GM23338 (cell line): ENCODE measurements around the gene ZNF638.

Experiments used
- CREB1 ChIP-seq: fragments of 250-450 bp; sonication (Bioruptor Pico); IDR thresholded peaks from 2 replicates; pipeline ENCODE4 v1.5.0; 2020; ENCODE audit warnings: low read depth, mild to moderate bottlenecking, moderate library complexity
- CTCF ChIP-seq, 2 experiments: fragments of 200-600 bp in 1 of 2; sonication (generic) in 1 of 2; conservative IDR thresholded peaks; 2 replicates each; pipeline versions ENCODE4 v1.5.1 to v1.6.1; 2016 to 2017; ENCODE audit warnings: antibody characterized with exemption in 2 of 2, low read depth in 2 of 2, mild to moderate bottlenecking in 2 of 2, moderate library complexity in 1 of 2
- ETS1 ChIP-seq: IDR thresholded peaks from 2 replicates; pipeline ENCODE4 v1.6.1; 2016; ENCODE audit warnings: antibody characterized with exemption
- EZH2 ChIP-seq: fragments of 200-600 bp; sonication (generic); IDR thresholded peaks from one replicate; pipeline ENCODE4 v1.8.0; 2017; ENCODE audit warnings: antibody characterized with exemption, mild to moderate bottlenecking, low read depth; ENCODE audit not compliant: unreplicated experiment
- EZH2phosphoT487 ChIP-seq: fragments of 200-600 bp; sonication (generic); IDR thresholded peaks from one replicate; pipeline ENCODE4 v1.8.1; 2018; ENCODE audit warnings: antibody characterized with exemption; ENCODE audit not compliant: unreplicated experiment
- ZNF331 ChIP-seq: fragments of 250-450 bp; sonication (Bioruptor Pico); IDR thresholded peaks from 2 replicates; pipeline ENCODE4 v1.5.0; 2020; ENCODE audit warnings: low read depth, mild to moderate bottlenecking, moderate library complexity

- no peak for TF ChIP-seq CTCF (conservative IDR thresholded peaks at IDR 0.05; ENCODE audit: low read depth in 2 of 2)
- TF ChIP-seq EZH2, result no peak
- TF ChIP-seq ETS1, result no peak
- no peak for TF ChIP-seq EZH2phosphoT487
- no peak for TF ChIP-seq ZNF331 (CRISPR knock-in tag)
- TF ChIP-seq CREB1 (CRISPR knock-in tag), result no peak
Observed at GRCh38 chr2:71462056-71462605, 130.5 kb downstream of the ZNF638 start.
